HCT116 (cell line): ENCODE data around the gene USF2. TPM values are rescaled to one million over a fixed set of nuclear protein-coding genes. Genes with fewer than 3 reads are reported as not detected.

Experiments
- ATAC-seq: fragments of 200-7000 bp; cut with Tn5 transposase; 2 replicates; pipeline ENCODE4 v1.9.1; 2020; ENCODE audit warnings: mild to moderate bottlenecking, moderate library complexity
- BruUV-seq: library from RNA; stranded (reverse); fragments of 400-500 nt; replicated peaks from 2 replicates; lab custom pipeline; 2021; lab: Mats Ljungman, UMichigan
- CTCF ChIA-PET: fragments of 300-600 bp; sonication (Branson Sonifier 250); formaldehyde crosslinking; loops from one replicate; lab custom pipeline; 2021; ENCODE audit warnings: antibody characterized with exemption; lab: Charles Lee
- POLR2A ChIA-PET: fragments of 300-600, 350-600 bp; sonication (Branson Sonifier 250); formaldehyde crosslinking; loops from one replicate; lab custom pipeline; 2021; ENCODE audit warnings: antibody characterized with exemption; lab: Charles Lee
- RAD21 ChIA-PET, 2 experiments: fragments of 300-600 bp; sonication (Branson Sonifier 250); formaldehyde crosslinking; loops; one replicate each; lab custom pipeline; 2023; ENCODE audit warnings: low total read pairs in 2 of 2; ENCODE audit not compliant: uncharacterized antibody in 2 of 2, unreplicated experiment in 2 of 2, low non-redundant PET in 1 of 2; lab: Charles Lee
- DNase-seq: peaks from one replicate; pipeline ENCODE4 v3.0.0-alpha.2; 2010; ENCODE audit warnings: low read depth, low spot score
- H2AFZ ChIP-seq: fragments of 200-600 bp; shearing (Covaris generic), sonication (generic); 2 replicates; pipeline ENCODE4 v1.6.1; 2017; ENCODE audit warnings: low read depth, mixed run types, mixed read lengths, antibody characterized with exemption, low read length; ENCODE audit not compliant: poor library complexity, severe bottlenecking
- H3K27ac ChIP-seq: 2 replicates; pipeline ENCODE4 v1.5.1; 2012; ENCODE audit warnings: low read depth, low read length
- H3K27me3 ChIP-seq: fragments of 200-600 bp; sonication (generic); 2 replicates; pipeline ENCODE4 v1.6.1; 2016; ENCODE audit warnings: mixed run types, low read length, mixed read lengths; ENCODE audit not compliant: insufficient read depth
- H3K36me3 ChIP-seq, 2 experiments: fragments of 200-500 bp in 1 of 2; fragments of 200-600 bp in 1 of 2; sonication (Bioruptor generic) in 1 of 2; sonication (generic) in 1 of 2; 2 replicates each; pipeline versions ENCODE4 v1.5.1 to v1.6.1; 2014 to 2016; ENCODE audit warnings: low read length in 2 of 2, inconsistent platforms in 1 of 2, mixed read lengths in 1 of 2, mixed run types in 1 of 2; ENCODE audit not compliant: insufficient read depth in 2 of 2, control insufficient read depth in 1 of 2
- H3K4me1 ChIP-seq, 2 experiments: fragments of 200-600 bp in 1 of 2; sonication (generic) in 1 of 2; 2 replicates each; pipeline versions ENCODE4 v1.5.1 to v1.6.1; 2012 to 2017; ENCODE audit warnings: low read length in 2 of 2, inconsistent platforms in 1 of 2, mild to moderate bottlenecking in 1 of 2, mixed read lengths in 1 of 2, mixed run types in 1 of 2, moderate library complexity in 1 of 2; ENCODE audit not compliant: insufficient read depth in 2 of 2, control insufficient read depth in 1 of 2
- H3K4me2 ChIP-seq: fragments of 200-600 bp; sonication (generic); 2 replicates; pipeline ENCODE4 v1.6.1; 2017; ENCODE audit warnings: mixed run types, low read length, mixed read lengths
- H3K4me3 ChIP-seq, 2 experiments: fragments of 200-600 bp in 1 of 2; sonication (generic) in 1 of 2; replicated peaks in 1 of 2; 2 replicates each; pipeline ENCODE4 v1.5.1; 2011 to 2016; ENCODE audit warnings: low read length in 2 of 2, control low read depth in 1 of 2, low read depth in 1 of 2, mild to moderate bottlenecking in 1 of 2, mixed read lengths in 1 of 2, mixed run types in 1 of 2
- H3K79me2 ChIP-seq: fragments of 200-600 bp; sonication (generic); 2 replicates; pipeline ENCODE4 v1.6.1; 2017; ENCODE audit warnings: mild to moderate bottlenecking, mixed run types, low read length, moderate library complexity, mixed read lengths; ENCODE audit not compliant: insufficient read depth
- H3K9ac ChIP-seq: fragments of 200-600 bp; sonication (generic); 2 replicates; pipeline ENCODE4 v1.6.1; 2016; ENCODE audit warnings: low read length, mixed read lengths
- H3K9me2 ChIP-seq: fragments of 200-600 bp; sonication (generic), shearing (Covaris generic); 2 replicates; pipeline ENCODE4 v1.6.1; 2017; ENCODE audit warnings: mixed run types, mild to moderate bottlenecking, moderate library complexity; ENCODE audit not compliant: insufficient read depth
- H3K9me3 ChIP-seq, 2 experiments: fragments of 200-500 bp in 1 of 2; fragments of 200-600 bp in 1 of 2; sonication (Bioruptor generic) in 1 of 2; sonication (generic) in 1 of 2; 2 replicates each; pipeline ENCODE4 v1.6.1; 2014 to 2017; ENCODE audit warnings: low read length in 2 of 2, mixed read lengths in 2 of 2, inconsistent platforms in 1 of 2, low read depth in 1 of 2, mild to moderate bottlenecking in 1 of 2, mixed run types in 1 of 2, moderate library complexity in 1 of 2; ENCODE audit not compliant: control insufficient read depth in 1 of 2, insufficient read depth in 1 of 2
- H4K20me1 ChIP-seq: fragments of 200-600 bp; sonication (generic), shearing (Covaris generic); 2 replicates; pipeline ENCODE4 v1.6.1; 2017; ENCODE audit warnings: mixed run types, mild to moderate bottlenecking, moderate library complexity; ENCODE audit not compliant: insufficient read depth
- CBX3 ChIP-seq: IDR thresholded peaks from 2 replicates; pipeline ENCODE4 v1.6.1; 2012; ENCODE audit warnings: low read depth
- CTCF ChIP-seq, 3 experiments: fragments of 200-600 bp in 1 of 3; sonication (generic) in 1 of 3; IDR thresholded peaks in 2 of 3; conservative IDR thresholded peaks in 1 of 3; 2 replicates each; pipeline ENCODE4 v1.5.1; 2012 to 2017; ENCODE audit warnings: low read depth in 2 of 3, low read length in 2 of 3, antibody characterized with exemption in 1 of 3, borderline replicate concordance in 1 of 3, control low read depth in 1 of 3, mild to moderate bottlenecking in 1 of 3, mixed read lengths in 1 of 3, mixed run types in 1 of 3, moderate library complexity in 1 of 3; ENCODE audit not compliant: insufficient read depth in 1 of 3
- ELF1 ChIP-seq: IDR thresholded peaks from 2 replicates; pipeline ENCODE4 v1.6.1; 2012; ENCODE audit warnings: low read depth, borderline replicate concordance
- EZH2phosphoT487 ChIP-seq: fragments of 200-600 bp; IDR thresholded peaks from 2 replicates; pipeline ENCODE4 v1.6.1; 2018; ENCODE audit warnings: antibody characterized with exemption, borderline replicate concordance
- FOSL1 ChIP-seq: IDR thresholded peaks from 2 replicates; pipeline ENCODE4 v1.6.1; 2012; ENCODE audit warnings: low read depth
- JUND ChIP-seq: IDR thresholded peaks from 2 replicates; pipeline ENCODE4 v1.6.1; 2012
- POLR2A ChIP-seq: IDR thresholded peaks from 2 replicates; pipeline ENCODE4 v1.7.0; 2011; ENCODE audit warnings: borderline replicate concordance; ENCODE audit not compliant: insufficient read depth, insufficient read length; ENCODE audit errors: extremely low read depth
- POLR2AphosphoS5 ChIP-seq: IDR thresholded peaks from 2 replicates; pipeline ENCODE4 v1.6.1; 2011; ENCODE audit warnings: mild to moderate bottlenecking, low read depth, low read length, moderate library complexity
- RAD21 ChIP-seq: IDR thresholded peaks from 2 replicates; pipeline ENCODE4 v1.6.1; 2012; ENCODE audit warnings: low read depth, mild to moderate bottlenecking
- SP1 ChIP-seq: IDR thresholded peaks from 2 replicates; pipeline ENCODE4 v1.6.1; 2012; ENCODE audit warnings: low read depth
- SRF ChIP-seq: IDR thresholded peaks from 2 replicates; pipeline ENCODE4 v1.6.1; 2012; ENCODE audit warnings: low read depth
- TCF7L2 ChIP-seq: IDR thresholded peaks from 2 replicates; pipeline ENCODE4 v1.7.0; 2011; ENCODE audit warnings: borderline replicate concordance, inconsistent platforms; ENCODE audit not compliant: insufficient read depth, insufficient read length; ENCODE audit errors: extremely low read depth
- YY1 ChIP-seq: IDR thresholded peaks from 2 replicates; pipeline ENCODE4 v1.6.1; 2011; ENCODE audit warnings: low read length, low read depth, moderate library complexity, mild to moderate bottlenecking; ENCODE audit not compliant: insufficient replicate concordance; ENCODE audit errors: extremely low read depth
- ZFX ChIP-seq: fragments of 450-650 bp; IDR thresholded peaks from 2 replicates; pipeline ENCODE4 v1.6.1; 2017
- ZNF274 ChIP-seq: fragments of 200-500 bp; sonication (Bioruptor generic); IDR thresholded peaks from 2 replicates; pipeline ENCODE4 v1.6.1; 2014; ENCODE audit warnings: mild to moderate bottlenecking, low read depth, low read length, inconsistent platforms
- intact Hi-C: fragments of 100-400 bp; cut with micrococcal nuclease; formaldehyde crosslinking; loops from 2 replicates; pipeline ENCODE4 v1.10.0; 2022
- total RNA-seq: library from RNA; stranded (reverse); gene quantifications from one replicate; pipeline ENCODE4 v1.2.1, GENCODE V29; 2021; ENCODE audit not compliant: unreplicated experiment
- TF ChIP-seq, protein P1 (sequence below): IDR thresholded peaks from 2 replicates; pipeline ENCODE4 v1.6.1; 2012
- TF ChIP-seq, protein P2 (sequence below): IDR thresholded peaks from 2 replicates; pipeline ENCODE4 v1.6.1; 2012; ENCODE audit warnings: low read depth

The USF2 gene
- total RNA-seq, 1 experiment from 2014 or later, result 98.4 TPM

DNA sequence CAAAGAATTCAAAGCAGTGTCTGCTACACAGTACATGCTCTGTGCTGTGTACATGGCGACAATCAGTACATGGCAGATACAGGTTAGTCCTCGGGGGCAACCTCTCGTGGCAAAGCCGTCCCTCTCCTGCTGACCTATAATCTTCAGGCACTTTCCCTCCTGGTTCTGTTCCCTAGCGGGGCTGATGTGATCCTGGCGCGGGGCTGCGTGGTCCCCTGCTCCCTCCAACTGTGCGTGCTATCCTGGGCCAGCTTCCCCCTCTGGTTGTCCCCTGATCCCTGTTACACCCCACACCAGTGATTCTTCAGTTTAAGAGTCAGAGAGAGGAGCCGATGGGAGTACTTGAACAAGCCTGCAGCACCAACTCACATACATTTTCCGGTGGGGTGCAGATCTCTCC lies 35.3 kb downstream of the USF2 start:
- H3K4me1 ChIP-seq, result no peaks in the 10 kb centered on the region; a peak in 1 of 4 replicates
- H3K79me2 ChIP-seq, result no peaks in the 10 kb centered on the region
- BruUV-seq, result no TSS peak
- no peak overlapping the region for H3K27ac ChIP-seq
- TF ChIP-seq CBX3 (no peak), RAD21 (no peak), TCF7L2 (no peak), CTCF (IDR thresholded peaks at IDR 0.05 in 2 of 3, conservative IDR thresholded peaks at IDR 0.05 in 1 of 3; ENCODE audit: borderline replicate concordance in 1 of 3, insufficient read depth in 1 of 3, low read depth in 2 of 3, low read length in 2 of 3) (no peak)
- TF ChIP-seq, protein P1, sequence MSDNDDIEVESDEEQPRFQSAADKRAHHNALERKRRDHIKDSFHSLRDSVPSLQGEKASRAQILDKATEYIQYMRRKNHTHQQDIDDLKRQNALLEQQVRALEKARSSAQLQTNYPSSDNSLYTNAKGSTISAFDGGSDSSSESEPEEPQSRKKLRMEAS, result no peak
- no peaks in the 10 kb centered on the region for H4K20me1 ChIP-seq
- CTCF ChIA-PET, result no interaction called here
- no peak overlapping the region for H3K4me3 ChIP-seq
- ATAC-seq (no peak), DNase-seq (no peak)
- H3K9me3 ChIP-seq, result no peaks in the 10 kb centered on the region
- no peak overlapping the region for H3K4me2 ChIP-seq
- RAD21 ChIA-PET, result no interaction called here
- no peaks in the 10 kb centered on the region for H3K9me2 ChIP-seq
- intact Hi-C loops, result no loop called here
- no peaks in the 10 kb centered on the region for H3K36me3 ChIP-seq
- no peak overlapping the region for H2AFZ ChIP-seq
- no peak overlapping the region for H3K9ac ChIP-seq
- H3K27me3 ChIP-seq, result no peaks in the 10 kb centered on the region
- POLR2A ChIA-PET, result no interaction called here

DNA sequence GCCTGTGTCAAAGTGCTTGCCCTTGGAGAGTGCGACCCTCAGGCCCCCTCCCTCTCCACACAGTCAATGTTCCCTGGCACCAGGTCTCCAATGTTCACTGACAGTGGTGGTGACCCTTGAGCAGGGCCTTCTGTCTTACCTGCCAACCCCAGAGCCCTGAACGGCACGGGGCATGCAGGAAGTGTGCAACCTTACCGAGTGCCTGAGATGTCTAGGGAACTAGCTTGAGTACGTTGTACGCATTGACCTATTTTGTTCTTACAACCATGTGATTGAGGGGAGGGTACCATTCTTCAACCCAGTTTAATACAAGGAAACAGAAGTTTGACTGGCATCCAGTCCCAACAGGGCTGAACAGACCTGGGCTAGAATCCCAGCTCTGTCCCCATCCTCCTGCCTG lies 36.4 kb downstream of the USF2 start:
- Histone ChIP-seq H3K9me2 (no peaks in the 10 kb centered on the region), H2AFZ (no peak overlapping the region), H3K9ac (no peak overlapping the region), H3K4me3 (no peak overlapping the region), H3K27me3 (no peaks in the 10 kb centered on the region), H3K36me3 (no peaks in the 10 kb centered on the region), H4K20me1 (no peaks in the 10 kb centered on the region), H3K27ac (no peak overlapping the region), H3K79me2 (no peaks in the 10 kb centered on the region), H3K4me2 (no peak overlapping the region), H3K9me3 (no peaks in the 10 kb centered on the region), H3K4me1 (peaks cover 0 to 9% of the 10 kb centered on the region in 2 experiments; a peak in 1 of 4 replicates)
- intact Hi-C loops, result no loop called here
- DNase-seq (no peak), ATAC-seq (no peak)
- ChIA-PET RAD21 (no interaction called here), CTCF (no interaction called here), POLR2A (no interaction called here)
- no TSS peak for BruUV-seq
- TF ChIP-seq EZH2phosphoT487 (no peak), POLR2AphosphoS5 (no peak), SP1 (no peak), POLR2A (no peak), SRF (no peak), ZFX (no peak), ELF1 (no peak), FOSL1 (no peak), YY1 (no peak), ZNF274 (no peak), CBX3 (no peak), JUND (no peak)
- TF ChIP-seq, protein P1, result no peak
- TF ChIP-seq, protein P2, sequence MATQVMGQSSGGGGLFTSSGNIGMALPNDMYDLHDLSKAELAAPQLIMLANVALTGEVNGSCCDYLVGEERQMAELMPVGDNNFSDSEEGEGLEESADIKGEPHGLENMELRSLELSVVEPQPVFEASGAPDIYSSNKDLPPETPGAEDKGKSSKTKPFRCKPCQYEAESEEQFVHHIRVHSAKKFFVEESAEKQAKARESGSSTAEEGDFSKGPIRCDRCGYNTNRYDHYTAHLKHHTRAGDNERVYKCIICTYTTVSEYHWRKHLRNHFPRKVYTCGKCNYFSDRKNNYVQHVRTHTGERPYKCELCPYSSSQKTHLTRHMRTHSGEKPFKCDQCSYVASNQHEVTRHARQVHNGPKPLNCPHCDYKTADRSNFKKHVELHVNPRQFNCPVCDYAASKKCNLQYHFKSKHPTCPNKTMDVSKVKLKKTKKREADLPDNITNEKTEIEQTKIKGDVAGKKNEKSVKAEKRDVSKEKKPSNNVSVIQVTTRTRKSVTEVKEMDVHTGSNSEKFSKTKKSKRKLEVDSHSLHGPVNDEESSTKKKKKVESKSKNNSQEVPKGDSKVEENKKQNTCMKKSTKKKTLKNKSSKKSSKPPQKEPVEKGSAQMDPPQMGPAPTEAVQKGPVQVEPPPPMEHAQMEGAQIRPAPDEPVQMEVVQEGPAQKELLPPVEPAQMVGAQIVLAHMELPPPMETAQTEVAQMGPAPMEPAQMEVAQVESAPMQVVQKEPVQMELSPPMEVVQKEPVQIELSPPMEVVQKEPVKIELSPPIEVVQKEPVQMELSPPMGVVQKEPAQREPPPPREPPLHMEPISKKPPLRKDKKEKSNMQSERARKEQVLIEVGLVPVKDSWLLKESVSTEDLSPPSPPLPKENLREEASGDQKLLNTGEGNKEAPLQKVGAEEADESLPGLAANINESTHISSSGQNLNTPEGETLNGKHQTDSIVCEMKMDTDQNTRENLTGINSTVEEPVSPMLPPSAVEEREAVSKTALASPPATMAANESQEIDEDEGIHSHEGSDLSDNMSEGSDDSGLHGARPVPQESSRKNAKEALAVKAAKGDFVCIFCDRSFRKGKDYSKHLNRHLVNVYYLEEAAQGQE, result no peak
